HG03439 (cell line): Measurements from ENCODE around the gene DUSP23.

Experiments used
- ATAC-seq: cut with Tn5 transposase; IDR thresholded peaks from one replicate; pipeline ENCODE4 v1.9.1; 2021; ENCODE audit warnings: mild to moderate bottlenecking, moderate library complexity; ENCODE audit not compliant: unreplicated experiment

The DUSP23 gene

GRCh38 chr1:159783724-159784123 is 3.0 kb downstream of the DUSP23 start:
- ATAC-seq = no peak

- ATAC-seq = no peak
Observed at GRCh38 chr1:159786465-159786864, 5.7 kb downstream of the DUSP23 start.

- ATAC-seq = no peak
Observed at GRCh38 chr1:159786966-159787365, 6.2 kb downstream of the DUSP23 start.

GRCh38 chr1:159790237-159790917 is 9.6 kb downstream of the DUSP23 start:
- no peak for ATAC-seq

DNA sequence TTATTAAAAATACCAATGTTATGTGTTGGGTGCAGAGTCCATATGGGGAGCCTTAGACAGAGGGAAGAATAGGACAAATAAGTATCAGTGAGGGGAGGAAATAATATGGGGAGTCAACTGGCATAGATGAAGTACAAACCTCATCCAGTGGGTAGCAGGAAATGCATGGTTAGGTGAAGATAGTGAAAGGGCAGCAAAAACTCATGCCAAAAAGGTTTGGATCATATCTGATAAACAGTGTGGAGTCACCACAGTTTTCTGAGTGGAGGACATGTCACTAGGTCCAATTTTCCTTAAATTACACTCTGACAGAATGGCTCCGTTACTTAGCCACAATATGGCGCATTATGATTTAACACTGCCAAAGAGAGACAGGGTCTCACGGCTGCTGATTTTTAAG is 10.3 kb downstream of the DUSP23 start:
- no peak for ATAC-seq

- no peak for ATAC-seq
Observed at GRCh38 chr1:159791461-159791860, 10.7 kb downstream of the DUSP23 start.

DNA sequence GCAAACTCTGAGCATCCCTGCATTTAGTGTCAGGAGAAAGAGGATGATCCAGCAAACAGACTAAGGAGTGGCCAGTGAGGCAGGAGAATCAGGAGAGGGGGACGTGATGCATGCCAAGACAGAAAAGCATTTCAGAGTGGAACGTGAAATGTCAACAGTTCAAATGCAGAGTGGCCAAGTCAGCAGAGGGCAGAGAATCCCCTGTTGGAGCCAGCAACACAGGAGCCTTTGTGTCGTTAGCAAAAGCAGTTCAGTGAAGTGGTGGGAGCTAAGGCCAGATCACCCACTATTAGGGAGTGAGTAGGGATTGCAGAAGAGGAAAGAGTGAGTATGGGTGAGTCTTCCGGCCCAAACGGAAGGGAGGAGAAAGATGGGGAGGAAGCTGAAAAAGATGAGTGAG is 14.8 kb downstream of the DUSP23 start:
- no peak for ATAC-seq

DNA sequence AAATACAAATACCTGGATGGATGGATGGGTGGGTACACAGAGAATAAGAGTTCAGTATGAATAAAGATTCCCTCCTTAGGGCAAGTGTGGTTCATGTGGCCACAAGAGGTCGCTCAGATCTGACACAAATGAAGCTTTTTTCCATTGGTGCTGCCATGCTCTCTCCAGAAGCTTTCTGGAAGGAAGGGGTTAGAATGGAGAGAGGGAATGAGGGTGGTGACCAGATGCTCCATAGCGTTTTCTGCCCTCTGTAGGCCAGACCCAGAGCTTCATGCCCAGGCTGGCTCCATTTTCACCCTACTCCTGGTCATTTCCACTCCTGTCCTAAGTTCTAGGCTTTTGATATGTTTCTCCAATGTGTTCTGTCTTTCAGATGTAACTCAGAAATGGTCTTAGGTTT is 18.1 kb downstream of the DUSP23 start:
- no peak for ATAC-seq

DNA sequence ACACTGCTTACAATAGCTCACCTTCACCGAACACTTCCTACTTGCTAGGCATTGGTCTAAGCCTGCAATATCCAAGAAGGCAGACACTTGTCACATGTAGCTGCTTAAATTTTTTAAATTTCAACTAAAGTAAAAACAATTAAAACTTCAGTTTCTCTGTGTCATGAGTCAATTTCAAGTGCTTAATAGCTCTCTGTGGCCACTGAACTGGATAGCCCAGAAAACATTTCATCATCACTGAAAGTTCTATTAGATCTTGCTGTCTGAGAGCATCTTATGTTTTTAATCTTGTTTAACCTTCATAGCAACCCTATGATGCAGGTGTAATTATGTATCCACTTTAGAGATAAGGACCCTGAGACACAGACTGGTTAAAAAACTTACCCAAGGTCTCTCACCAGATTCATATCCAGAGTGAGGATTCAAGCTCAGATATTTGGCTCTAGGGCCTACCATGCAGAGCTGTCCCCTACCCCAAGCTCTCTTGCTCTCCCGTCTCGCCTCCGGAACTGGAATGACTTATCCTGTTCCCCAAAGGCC is 18.8 kb downstream of the DUSP23 start:
- ATAC-seq = no peak

- ATAC-seq = no peak
Observed at GRCh38 chr1:159800177-159800930, 19.6 kb downstream of the DUSP23 start.

GRCh38 chr1:159802111-159802510 is 21.3 kb downstream of the DUSP23 start, which contains the start of gene FCRL6:
Gene FCRL6 (plus strand): TSS chr1:159802360. CDS start chr1:159802425, 65 bp downstream.
- ATAC-seq = no peak

DNA sequence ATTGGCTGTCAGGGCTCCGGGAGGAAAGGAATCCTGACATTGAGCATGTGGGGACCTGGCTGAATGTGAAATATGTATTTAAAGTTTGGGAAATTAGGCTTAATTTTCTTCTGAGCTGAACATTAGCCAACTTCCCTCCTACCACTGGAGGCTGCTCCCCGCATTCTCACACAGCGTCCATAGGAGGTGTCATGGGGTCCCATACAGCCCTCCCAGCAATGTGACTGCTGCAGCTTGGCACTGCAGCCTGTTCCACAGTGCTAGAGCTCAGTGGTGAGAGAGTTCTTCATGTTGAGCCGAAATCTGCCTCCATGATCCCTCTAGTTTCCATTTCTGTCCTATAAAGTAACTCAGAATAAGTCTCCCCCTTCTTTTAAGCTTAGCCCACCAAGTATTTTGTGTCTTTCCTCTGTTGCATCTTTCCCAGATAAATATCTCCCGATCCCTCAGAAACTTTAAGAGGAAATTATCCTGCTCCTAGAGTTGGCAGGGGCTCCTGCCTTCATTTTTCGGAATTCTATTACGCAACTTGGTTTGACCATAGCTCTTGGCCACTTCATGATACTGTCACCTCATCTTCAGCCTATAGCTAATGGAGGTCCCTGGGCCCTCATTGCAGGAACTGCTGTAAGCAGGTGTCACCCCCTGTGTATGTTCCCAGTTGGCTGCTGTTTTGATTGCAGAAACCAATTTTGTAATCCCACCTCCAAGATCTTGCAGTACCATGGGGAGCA is 23.4 kb downstream of the DUSP23 start:
- no peak for ATAC-seq

DNA sequence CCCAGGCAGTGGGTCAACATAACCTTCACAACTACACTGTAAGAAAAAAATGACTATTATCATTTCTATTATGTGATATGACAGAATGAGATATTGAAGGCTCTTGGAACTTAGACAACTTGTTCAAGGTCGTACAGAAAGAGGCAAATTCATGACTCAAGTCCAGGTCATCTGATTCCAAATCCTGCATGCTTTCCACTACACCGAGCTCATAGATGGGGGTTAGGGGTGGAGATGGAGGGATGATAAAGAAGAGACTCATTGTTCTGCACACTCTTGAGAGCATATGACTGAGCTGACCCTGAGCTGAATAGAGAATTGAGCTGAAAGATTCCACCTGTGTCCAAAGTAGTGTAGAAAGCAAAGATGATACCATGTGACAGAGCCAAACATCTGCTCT is 24.2 kb downstream of the DUSP23 start:
- ATAC-seq = no peak

- ATAC-seq = no peak
Observed at GRCh38 chr1:159815926-159816325, 35.2 kb downstream of the DUSP23 start.

DNA sequence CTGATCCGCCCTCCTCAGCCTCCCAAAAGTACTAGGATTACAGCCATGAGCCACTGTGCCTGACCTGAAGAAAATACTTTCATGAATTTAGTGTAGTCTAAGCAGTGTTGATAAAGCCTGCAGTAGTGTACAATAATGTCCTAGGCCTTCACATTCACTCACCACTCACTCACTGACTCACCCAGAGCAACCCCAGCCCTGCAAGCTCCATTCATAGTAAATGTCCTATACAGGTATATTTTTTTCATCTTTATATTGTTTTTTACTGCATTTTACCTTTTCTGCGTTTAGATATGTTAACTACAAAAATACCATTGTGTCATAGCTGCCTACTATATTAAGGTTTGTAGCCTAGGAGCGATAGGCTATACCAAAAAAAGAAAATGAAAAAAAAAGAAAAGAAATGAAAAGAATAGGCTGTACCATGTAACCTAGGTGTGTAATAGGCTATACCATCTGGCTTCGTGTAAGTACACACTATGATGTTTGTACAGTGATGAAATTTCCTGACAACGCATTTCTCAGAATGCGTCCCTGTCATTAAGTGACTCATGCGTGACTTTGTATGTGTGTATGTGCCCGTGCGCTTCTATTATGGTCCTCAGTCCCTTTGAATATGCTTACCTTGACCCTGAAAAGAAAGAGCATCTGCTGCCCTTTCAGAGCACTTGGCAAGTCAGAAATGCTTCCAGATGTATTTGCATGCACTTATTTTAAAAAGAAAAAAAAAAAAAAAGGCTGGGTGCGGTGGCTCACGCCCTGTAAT is 36.7 kb downstream of the DUSP23 start:
- ATAC-seq = no peak

- ATAC-seq = no peak
Observed at GRCh38 chr1:159821171-159821867, 40.6 kb downstream of the DUSP23 start.

DNA sequence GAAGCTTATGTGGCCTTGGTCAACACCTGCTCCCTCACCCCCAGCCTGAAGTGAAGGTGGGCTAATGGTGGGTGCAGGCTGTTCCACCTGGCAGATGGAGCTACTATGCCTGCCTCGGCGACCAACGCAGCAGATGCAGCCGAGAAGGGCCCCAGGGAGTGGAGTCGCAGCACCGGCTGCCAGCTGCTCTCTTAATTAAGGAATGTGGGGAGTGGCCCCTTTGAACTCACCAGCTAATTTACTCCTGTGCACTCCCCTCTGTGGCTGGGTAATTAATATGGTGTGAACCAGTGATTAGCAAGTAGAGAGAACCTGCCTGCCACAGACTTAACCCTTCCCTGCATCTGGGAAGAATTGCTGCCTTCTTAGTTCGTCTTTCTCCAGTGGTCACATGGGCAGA is 42.6 kb downstream of the DUSP23 start:
- ATAC-seq = no peak

DNA sequence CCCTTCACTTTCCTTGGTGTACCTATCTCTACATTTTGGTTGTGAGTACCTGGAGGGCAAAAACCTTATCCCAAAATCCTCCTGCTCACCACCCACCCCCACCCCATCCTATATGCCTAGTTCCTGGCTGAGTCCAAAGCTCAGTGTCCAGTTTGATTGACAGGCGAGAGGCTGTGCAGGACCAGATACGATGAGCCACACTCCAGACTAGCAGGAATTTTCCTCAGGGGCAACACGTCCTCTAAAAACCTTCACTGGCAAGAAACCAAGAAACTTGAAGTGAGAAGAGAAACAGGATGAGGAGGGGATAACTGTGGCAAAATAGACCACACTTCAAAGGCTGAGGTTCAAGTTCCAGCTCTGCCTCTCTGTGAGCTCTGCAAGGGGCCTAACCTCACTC is 44.8 kb downstream of the DUSP23 start:
- no peak for ATAC-seq

DNA sequence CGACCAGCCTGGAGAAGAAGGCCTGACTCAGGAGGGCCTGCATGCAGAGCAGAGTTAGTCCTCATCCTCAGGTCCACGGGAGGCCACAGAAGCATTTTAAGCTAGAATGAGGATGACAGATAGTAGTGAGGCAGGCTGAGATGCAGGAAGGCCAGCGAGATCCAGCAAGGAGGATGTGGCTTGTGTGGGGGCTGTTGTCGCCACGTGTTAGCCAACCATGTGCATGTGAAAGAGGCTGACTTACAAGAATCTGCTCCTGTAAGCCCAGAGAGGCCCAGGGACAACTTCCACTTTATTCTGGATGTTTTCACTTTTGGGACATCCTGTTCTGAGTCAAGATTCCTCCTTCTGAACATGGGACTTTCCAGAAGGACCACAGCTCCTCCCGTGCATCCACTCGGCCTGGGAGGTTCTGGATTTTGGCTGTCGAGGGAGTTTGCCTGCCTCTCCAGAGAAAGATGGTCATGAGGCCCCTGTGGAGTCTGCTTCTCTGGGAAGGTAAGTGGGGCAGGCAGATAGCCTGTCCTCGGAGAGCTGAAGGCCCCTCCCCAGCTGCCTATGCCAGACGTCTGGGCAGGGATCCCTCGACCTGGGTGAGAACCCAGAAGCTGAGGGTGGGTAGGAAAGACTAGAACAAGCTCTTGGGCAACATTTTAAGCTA is 45.8 kb downstream of the DUSP23 start, which contains the start of gene SLAMF8:
Gene SLAMF8 (plus strand): TSS at position 433 of the 661 bp plus-strand sequence. CDS start 26 bp downstream, at position 459.
- no peak for ATAC-seq

DNA sequence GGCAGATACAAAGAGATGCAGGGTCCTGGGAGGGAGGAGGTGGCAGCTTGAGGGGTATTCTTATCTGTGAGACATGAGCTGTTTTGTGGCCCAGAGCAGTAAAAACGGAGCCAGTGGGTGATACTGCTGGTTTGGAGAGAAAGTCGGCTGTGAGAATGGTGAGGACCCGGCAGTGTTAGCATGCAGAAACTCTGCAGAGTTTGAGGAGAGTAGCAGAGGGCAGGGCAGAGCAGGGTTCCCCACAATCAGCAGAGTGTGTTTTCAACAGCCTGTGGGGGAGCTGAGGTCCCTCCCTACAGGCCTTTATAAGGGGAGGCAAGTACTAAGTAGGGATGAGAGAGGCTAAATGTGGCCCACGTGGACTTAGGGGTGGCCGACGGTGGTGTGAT is 46.3 kb downstream of the DUSP23 start:
- no peak for ATAC-seq
